ENCODE results near the gene ADAMTS12.

Gene ADAMTS12

DNA sequence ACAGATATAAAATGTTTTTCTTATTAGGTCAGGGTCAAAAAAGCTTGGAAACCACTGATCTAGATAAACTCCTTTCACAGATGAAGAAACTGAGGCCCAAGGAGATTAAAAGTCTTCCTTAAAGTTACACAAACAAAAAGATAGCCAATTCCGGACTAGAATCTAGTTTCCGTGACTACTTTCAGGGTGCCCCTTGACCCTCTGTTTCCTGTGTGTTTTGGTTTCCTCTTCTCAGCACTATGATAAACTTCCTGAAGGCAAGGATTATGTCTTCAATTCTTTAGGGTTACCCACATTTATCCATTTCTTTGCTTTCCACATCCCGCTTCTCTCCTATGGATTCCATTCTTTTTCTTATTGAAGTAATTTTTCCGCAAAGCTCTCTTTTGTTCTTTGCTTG lies 83.1 kb downstream of the ADAMTS12 start:
- DNase-seq (ENCODE audit: low read depth in 2 of 2) = no peak

DNA sequence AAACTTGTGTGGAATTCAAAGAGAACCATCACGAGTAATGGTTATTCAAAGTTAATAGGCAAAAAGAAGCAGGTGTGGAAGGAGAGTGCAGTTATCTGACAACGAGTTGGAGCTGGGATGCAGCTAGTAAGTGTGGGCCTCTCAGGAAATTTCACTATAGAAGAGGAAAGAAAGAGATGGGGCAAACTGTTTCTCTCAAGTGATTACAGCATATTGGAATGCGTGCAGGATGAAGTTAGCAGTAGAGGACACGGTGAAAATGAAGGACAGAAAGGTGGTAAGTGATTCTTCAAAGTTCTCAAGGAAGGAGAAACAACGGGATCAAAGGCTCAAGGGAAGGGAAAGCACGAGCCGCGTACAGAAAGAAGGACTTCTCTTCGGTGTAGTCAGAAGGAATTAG lies 84.0 kb downstream of the ADAMTS12 start:
- no peak for DNase-seq (ENCODE audit: low read depth in 2 of 2)

GRCh38 chr5:33806738-33807442 lies 84.9 kb downstream of the ADAMTS12 start:
- DNase-seq (ENCODE audit: low read depth in 2 of 2) = no peak

DNA sequence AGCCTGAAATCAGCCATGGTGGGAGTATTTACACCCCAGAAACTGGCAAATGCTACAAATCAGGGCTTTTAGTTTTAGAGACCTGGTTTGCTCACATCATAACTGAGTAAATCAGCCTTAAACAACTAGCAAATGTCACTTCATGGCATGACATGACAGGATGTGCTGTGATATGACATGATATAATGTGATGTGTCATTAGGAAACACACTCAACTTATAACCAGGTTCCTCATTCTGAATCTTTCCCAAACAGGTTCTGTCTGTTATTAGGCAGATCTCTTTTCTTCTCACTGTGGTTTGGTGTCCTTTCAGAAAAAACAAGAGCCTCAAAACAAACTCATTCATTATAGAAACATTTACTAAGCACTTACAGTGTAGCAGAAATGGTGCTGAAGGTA lies 90.5 kb downstream of the ADAMTS12 start:
- DNase-seq (ENCODE audit: low read depth in 2 of 2) = no peak

DNA sequence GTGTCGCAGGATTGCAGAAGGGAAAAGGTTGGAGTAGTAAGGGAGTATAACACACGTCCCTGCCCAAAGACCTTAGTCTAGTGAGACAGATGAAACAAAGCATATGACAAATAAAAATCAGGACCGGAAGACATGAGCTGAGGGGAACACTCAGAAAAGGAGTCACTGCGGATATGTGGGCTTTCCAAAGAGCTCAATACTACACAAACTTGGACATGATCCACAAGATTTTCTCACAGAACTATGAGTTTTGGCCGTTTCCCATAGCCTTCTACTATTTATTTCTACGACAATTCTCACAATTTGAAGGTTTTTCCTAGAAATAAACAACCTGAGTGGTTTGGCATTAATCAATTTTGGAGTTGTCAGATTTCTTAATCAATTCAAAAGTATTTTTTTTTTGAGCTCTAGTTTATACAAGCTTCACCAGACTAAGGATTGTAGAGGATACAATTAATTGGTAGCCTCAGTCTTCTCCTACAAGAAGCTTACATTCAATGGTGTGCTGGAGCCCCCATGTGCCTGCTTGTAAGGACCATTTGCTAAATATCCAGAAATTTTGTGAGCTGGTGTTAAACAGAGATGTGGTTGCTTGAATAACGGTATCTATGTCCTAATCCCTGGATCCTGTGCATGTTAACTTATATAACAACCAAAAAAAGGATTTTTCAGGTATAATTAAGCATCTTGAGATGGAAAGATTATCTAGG lies 91.4 kb downstream of the ADAMTS12 start:
- DNase-seq (ENCODE audit: low read depth in 2 of 2) = no peak

DNA sequence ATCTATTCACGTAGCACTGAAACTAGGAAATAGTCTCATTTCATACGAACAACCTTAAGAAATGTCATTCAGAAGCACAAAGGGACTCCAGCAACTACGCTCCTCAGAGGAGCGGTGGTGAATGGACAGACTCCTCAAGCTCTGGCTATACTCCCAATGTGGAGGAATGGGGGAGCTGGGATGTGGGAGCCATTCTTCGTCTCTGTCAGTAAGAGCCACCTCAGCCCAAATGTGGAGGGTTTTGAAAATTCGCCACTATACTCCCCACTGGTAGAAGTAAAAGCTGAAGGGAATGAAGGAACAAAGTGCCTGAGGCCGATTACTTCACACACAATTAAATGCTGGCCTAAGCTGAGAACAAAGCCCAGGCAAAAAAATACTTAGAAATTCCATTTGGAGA lies 96.3 kb downstream of the ADAMTS12 start:
- no peak for DNase-seq (ENCODE audit: low read depth in 2 of 2)

GRCh38 chr5:33794550-33795181 lies 97.1 kb downstream of the ADAMTS12 start:
- DNase-seq (ENCODE audit: low read depth in 2 of 2) = peak in 1 of 2 experiments; percentile 34

GRCh38 chr5:33793836-33794549 lies 97.8 kb downstream of the ADAMTS12 start:
- DNase-seq (ENCODE audit: low read depth in 2 of 2) = peak; percentile 50 to 53

GRCh38 chr5:33793276-33793675 lies 98.5 kb downstream of the ADAMTS12 start:
- no peak for DNase-seq (ENCODE audit: low read depth in 2 of 2)

- no peak for DNase-seq (ENCODE audit: low read depth in 2 of 2)
Observed at GRCh38 chr5:33792559-33792958, 99.2 kb downstream of the ADAMTS12 start.

DNA sequence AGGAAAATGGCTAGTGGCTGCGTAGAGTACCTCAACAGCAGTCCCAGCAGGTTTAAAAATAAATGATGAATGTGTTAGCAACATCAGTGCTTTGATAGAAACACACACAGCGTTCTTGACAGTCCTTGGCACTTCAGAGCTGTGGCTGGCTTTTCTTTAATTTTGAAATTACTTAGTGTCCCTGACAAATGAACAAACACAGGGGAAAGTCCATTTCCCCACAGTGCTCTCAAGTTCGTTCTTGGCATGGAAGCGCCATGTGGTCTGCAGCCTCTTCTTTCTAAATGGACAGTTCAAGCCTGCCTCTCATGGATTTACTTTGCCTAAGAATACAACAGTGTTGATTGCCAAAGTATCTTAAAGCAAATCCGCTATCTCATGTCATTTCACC lies 102.2 kb downstream of the ADAMTS12 start:
- DNase-seq (ENCODE audit: low read depth in 2 of 2) = no peak

DNA sequence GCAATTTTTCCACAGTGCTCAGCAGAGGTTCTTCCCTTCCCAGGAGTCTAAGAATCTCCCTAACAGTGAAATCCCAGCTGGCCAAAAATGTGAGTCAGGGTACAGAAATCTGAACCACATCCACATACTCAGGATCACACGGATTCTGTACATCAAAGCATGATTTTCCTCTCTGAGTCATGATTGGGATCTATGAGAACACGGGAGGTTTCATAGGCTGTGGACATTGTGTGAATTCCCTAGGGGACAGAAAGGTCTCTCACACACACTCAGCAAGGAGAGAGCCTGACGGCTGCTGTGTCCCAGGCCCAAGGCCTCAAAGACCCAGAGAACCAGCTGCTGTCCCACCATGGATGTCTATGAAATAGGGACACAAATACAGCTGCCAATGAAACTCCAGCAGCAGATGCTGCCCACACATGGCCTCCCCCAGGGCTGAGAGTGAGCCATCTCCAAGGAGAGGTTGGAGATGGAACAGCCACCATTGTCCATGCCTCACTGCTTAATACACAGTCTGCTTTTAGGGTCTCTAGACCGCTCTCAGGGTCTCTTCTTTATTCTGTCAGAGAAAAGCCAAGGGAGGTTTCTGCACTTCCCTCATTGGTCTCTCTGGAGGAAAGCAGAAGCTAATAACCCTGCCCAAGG lies 102.7 kb downstream of the ADAMTS12 start:
- peak; percentile 96 to 97 for DNase-seq (ENCODE audit: low read depth in 2 of 2)

GRCh38 chr5:33785571-33785970 lies 106.2 kb downstream of the ADAMTS12 start:
- DNase-seq (ENCODE audit: low read depth in 2 of 2) = no peak

- no peak for DNase-seq (ENCODE audit: low read depth in 2 of 2)
Observed at GRCh38 chr5:33781286-33781685, 110.5 kb downstream of the ADAMTS12 start.

DNA sequence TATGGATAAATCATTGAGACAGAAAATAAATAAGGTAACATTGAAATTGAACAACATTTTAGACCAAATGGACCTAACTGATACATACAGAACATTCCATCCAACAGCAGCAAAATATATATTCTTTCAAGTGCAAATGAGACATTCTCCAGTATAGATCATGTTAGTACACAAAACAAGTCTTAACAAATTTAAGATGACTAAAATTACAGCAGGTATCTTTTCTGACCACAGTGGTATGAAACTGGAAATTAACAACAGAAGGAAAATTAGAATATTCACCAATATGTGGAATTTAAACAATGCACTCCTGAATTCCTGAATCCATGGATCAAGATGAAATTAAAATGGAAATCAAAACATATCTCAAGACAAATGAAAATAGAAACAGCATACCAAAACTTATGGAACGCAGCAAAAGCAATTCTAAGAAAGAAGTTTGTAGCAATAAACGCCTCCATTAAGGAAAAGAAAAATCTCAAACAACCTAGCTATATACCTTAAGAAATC lies 115.6 kb downstream of the ADAMTS12 start:
- DNase-seq (ENCODE audit: low read depth in 2 of 2) = no peak

GRCh38 chr5:33774341-33774740 lies 117.4 kb downstream of the ADAMTS12 start:
- DNase-seq (ENCODE audit: low read depth in 2 of 2) = no peak

- peak; percentile 62 to 71 for DNase-seq (ENCODE audit: low read depth in 2 of 2)
Observed at GRCh38 chr5:33772380-33772897, 119.4 kb downstream of the ADAMTS12 start.

DNA sequence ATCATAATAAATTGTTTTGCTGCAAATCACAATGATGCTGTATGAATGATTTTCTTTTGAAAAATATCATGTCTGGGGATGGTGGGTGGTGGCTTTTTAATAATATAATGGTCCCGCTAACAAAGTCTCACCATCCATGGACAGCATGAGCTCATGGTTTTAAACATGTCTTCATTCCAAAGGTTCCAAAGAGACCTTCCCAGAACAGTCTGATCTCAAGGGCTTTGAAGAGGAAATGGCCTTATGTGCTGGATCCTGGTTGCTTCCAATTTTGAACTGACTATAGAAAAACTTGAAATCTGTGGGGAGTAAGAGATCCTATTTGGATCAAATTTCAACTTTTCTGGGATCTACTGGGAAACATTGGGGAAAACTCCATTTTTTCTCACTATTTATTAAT lies 121.8 kb downstream of the ADAMTS12 start:
- DNase-seq (ENCODE audit: low read depth in 2 of 2) = no peak

GRCh38 chr5:33769196-33769595 lies 122.6 kb downstream of the ADAMTS12 start:
- DNase-seq (ENCODE audit: low read depth in 2 of 2) = no peak

DNA sequence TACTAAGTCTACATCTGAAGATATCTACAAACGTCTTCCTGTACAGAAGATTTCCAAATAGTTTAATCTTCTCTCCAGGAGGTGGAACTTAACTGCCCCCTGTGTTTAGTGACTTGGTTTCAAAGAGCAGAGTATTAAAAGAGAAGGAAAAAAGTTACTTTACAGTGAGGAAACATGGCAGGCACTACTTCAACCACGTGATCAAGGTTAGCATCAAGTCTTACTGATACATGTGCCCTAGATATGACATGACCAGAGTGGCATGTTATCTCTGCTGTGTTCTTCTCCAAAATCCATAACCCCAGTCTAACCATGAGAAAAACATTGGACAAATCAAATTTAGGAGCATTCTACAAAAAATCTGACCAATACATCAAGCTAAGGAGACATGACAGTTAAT lies 125.8 kb downstream of the ADAMTS12 start:
- DNase-seq (ENCODE audit: low read depth in 2 of 2) = no peak

GRCh38 chr5:33764786-33765185 lies 127.0 kb downstream of the ADAMTS12 start:
- DNase-seq (ENCODE audit: low read depth in 2 of 2) = no peak
